Activated B cell treated with CpG ODN at 0.5 μM for 24 hours (primary cell): ENCODE data around the gene ERC2. TPM values are rescaled to one million over a fixed set of nuclear protein-coding genes. Genes with fewer than 3 reads are reported as not detected.

Experiments used
- ATAC-seq: fragments of 200-7000 bp; cut with Tn5 transposase; one replicate; pipeline ENCODE4 v1.10.0; 2021; ENCODE audit warnings: low read depth, mild to moderate bottlenecking, moderate library complexity
- CTCF ChIA-PET: fragments of 350-600 bp; sonication (Branson Sonifier 250); formaldehyde crosslinking; loops from one replicate; lab custom pipeline; 2021; ENCODE audit warnings: antibody characterized with exemption; lab: Charles Lee
- POLR2A ChIA-PET: fragments of 350-600 bp; sonication (Branson Sonifier 250); formaldehyde crosslinking; loops from one replicate; lab custom pipeline; 2021; ENCODE audit warnings: antibody characterized with exemption; lab: Charles Lee
- DNase-seq: peaks from one replicate; pipeline ENCODE4 v3.0.0; 2022
- H3K27ac Mint-ChIP-seq: one replicate; pipeline ENCODE4 v1.8.0; 2020; ENCODE audit warnings: mixed read lengths
- H3K27me3 Mint-ChIP-seq: one replicate; pipeline ENCODE4 v1.8.0; 2021; ENCODE audit warnings: mixed read lengths
- H3K36me3 Mint-ChIP-seq: one replicate; pipeline ENCODE4 v1.8.0; 2021; ENCODE audit warnings: low read depth, mixed read lengths
- H3K4me1 Mint-ChIP-seq: one replicate; pipeline ENCODE4 v1.8.0; 2021; ENCODE audit warnings: mixed read lengths
- H3K4me3 Mint-ChIP-seq: one replicate; pipeline ENCODE4 v1.8.0; 2020; ENCODE audit warnings: mild to moderate bottlenecking, mixed read lengths
- H3K9me3 Mint-ChIP-seq: one replicate; pipeline ENCODE4 v1.8.0; 2020; ENCODE audit warnings: mixed read lengths
- intact Hi-C: fragments of 100-400 bp; cut with micrococcal nuclease; formaldehyde crosslinking; loops from one replicate; pipeline ENCODE4 v1.15.1; 2024
- total RNA-seq: library from RNA; stranded (reverse); gene quantifications from 2 replicates; pipeline ENCODE4 v1.2.3, GENCODE V29; 2022
- TF ChIP-seq, protein P1 (sequence below): fragments of 200-600 bp; IDR thresholded peaks from one replicate; pipeline ENCODE4 v1.8.0; 2022; ENCODE audit warnings: antibody characterized with exemption, mild to moderate bottlenecking

ERC2 gene
- total RNA-seq, 1 donor from 2014 or later, result not detected

DNA sequence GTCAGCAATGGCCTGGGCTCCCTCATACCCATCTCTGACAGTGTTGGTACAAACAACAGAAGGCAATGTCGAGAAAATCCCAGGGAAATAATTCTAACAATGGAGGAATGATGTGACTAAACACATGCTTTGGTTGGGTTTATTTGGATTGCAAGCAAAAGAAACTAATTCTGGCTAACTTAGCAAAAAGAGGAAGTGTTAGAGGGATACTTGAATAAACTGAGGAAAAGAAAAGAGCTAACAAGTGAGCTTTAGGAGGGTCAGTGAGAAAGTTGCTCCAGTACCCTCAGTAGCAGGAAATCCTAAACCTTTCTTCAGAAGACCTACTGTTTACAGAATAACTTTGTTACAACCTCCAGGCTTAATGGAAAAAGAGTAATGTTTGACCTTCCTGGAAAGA is 716.5 kb downstream of the ERC2 start:
- ATAC-seq, result no peak
- H3K4me1 Mint-ChIP-seq, result no peaks in the 10 kb centered on the region
- ChIA-PET POLR2A (no interaction called here), CTCF (no interaction called here)
- intact Hi-C loops, result no loop called here
- H3K36me3 Mint-ChIP-seq, result no peaks in the 10 kb centered on the region
- TF ChIP-seq, protein P1, sequence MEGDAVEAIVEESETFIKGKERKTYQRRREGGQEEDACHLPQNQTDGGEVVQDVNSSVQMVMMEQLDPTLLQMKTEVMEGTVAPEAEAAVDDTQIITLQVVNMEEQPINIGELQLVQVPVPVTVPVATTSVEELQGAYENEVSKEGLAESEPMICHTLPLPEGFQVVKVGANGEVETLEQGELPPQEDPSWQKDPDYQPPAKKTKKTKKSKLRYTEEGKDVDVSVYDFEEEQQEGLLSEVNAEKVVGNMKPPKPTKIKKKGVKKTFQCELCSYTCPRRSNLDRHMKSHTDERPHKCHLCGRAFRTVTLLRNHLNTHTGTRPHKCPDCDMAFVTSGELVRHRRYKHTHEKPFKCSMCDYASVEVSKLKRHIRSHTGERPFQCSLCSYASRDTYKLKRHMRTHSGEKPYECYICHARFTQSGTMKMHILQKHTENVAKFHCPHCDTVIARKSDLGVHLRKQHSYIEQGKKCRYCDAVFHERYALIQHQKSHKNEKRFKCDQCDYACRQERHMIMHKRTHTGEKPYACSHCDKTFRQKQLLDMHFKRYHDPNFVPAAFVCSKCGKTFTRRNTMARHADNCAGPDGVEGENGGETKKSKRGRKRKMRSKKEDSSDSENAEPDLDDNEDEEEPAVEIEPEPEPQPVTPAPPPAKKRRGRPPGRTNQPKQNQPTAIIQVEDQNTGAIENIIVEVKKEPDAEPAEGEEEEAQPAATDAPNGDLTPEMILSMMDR, result no peak
- no peak for DNase-seq
- H3K27ac Mint-ChIP-seq, result no peak overlapping the region
- H3K27me3 Mint-ChIP-seq, result no peaks in the 10 kb centered on the region
- H3K4me3 Mint-ChIP-seq, result no peak overlapping the region
- no peaks in the 10 kb centered on the region for H3K9me3 Mint-ChIP-seq

DNA sequence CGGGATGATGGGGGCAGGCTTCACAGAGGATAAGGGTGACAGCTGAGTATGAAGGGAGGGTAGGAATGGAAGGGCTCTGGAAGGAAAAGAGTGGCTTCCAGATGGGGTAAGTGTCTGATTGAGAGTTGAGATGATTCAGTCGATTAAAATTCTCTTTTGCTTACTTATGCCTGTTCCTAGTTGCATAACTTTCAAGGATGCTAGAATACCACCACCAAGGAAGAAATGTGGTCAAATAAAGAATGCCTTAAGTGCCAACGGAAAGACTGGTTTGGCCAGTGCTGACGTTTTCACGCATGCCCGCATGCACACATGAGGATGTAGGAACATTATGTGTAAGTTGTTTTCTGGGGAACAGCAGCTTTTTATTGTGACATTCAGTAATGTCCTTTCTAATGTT is 717.7 kb downstream of the ERC2 start:
- no peak overlapping the region for H3K27ac Mint-ChIP-seq
- CTCF ChIA-PET, result no interaction called here

DNA sequence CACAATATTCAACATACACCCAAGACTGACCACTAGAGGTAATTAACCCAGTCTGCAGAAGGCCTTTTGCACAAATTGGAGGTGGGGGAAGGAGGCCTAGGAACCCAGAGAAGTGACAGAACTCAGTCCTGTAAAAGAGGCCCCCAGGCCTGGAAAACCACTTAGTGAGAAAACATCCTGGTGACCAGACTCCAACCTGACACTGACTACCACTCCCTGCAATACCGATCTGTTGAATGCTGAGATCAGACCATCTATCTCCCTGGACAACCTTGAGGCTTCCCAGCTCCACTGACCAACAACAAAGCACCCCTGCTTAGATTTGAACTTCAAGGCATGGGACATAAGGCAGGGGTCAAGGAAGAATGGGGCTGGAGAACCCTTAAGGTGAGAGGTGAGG is 719.2 kb downstream of the ERC2 start:
- no peak for DNase-seq
- ChIA-PET CTCF (no interaction called here), POLR2A (no interaction called here)
- H3K4me3 Mint-ChIP-seq, result no peak overlapping the region
- no peaks in the 10 kb centered on the region for H3K4me1 Mint-ChIP-seq
- TF ChIP-seq, protein P1, result no peak
- no peak overlapping the region for H3K27ac Mint-ChIP-seq
- H3K27me3 Mint-ChIP-seq, result no peaks in the 10 kb centered on the region
- no peaks in the 10 kb centered on the region for H3K36me3 Mint-ChIP-seq
- ATAC-seq, result no peak
- intact Hi-C loops, result loop anchor here (10.0 kb wide), 1 partner anchor 1814 kb away; no protein-coding TSS in a partner anchor
- no peaks in the 10 kb centered on the region for H3K9me3 Mint-ChIP-seq

More for the DNA sequence above, 717.7 kb downstream of the ERC2 start:
- TF ChIP-seq, protein P1, result no peak
- no peak overlapping the region for H3K4me3 Mint-ChIP-seq
- ATAC-seq (no peak), DNase-seq (no peak)
- no peaks in the 10 kb centered on the region for H3K36me3 Mint-ChIP-seq
- no peaks in the 10 kb centered on the region for H3K27me3 Mint-ChIP-seq
- intact Hi-C loops, result no loop called here
- H3K4me1 Mint-ChIP-seq, result no peaks in the 10 kb centered on the region
- POLR2A ChIA-PET, result no interaction called here
- H3K9me3 Mint-ChIP-seq, result no peaks in the 10 kb centered on the region

DNA sequence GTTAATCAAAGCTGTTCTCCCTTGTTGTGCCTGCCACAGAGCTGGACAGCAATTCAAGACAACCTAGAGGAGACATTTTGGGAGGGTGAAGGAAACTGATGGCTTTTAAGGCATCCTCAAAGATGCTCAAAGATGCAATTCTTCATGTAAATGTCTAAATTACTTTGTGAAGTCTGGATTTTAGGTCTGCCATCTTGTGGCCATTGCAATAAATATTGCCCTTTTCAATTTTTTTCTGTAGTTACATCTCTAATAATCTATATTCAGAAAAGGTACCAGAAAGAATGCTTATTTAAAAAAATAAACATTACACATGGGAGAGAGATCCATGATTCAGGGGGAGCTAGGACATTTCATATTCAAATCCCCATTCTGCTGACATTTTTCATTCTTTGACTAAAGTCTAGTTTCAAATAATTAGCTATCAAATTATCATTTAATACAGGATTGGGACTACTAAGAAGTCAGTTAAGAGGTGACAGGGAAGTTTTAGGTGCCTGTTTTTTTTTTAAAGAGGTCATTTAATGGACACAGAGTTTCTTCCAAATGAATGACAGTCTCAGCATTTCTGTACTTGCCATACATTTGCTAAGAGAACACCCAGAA is 721.4 kb downstream of the ERC2 start:
- POLR2A ChIA-PET, result no interaction called here
- Mint-ChIP-seq H3K27ac (no peak overlapping the region), H3K4me1 (no peaks in the 10 kb centered on the region), H3K9me3 (no peaks in the 10 kb centered on the region), H3K27me3 (no peaks in the 10 kb centered on the region), H3K4me3 (no peak overlapping the region), H3K36me3 (no peaks in the 10 kb centered on the region)
- TF ChIP-seq, protein P1, result no peak
- DNase-seq, result no peak
- ATAC-seq, result no peak
- intact Hi-C loops, result loop anchor here (2.0 to 10.0 kb wide), 2 partner anchors 262 to 1812 kb away; no protein-coding TSS in a partner anchor
- CTCF ChIA-PET, result no interaction called here

DNA sequence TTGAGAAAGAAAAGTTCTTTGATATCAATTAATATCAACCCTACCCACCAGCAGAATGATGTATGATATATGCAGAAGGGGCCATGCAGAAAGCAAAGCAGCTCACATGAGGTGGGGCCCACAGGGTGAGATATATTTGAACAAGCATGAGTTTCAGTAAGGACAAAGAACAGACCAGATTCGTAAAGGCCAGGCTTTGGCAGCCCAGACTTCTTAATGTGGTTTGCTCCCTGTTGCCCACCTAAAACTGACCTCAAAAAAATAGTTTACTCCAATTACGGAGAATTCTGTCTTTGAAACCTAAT is 725.5 kb downstream of the ERC2 start:
- ChIA-PET POLR2A (no interaction called here), CTCF (no interaction called here)
- no peak overlapping the region for H3K27ac Mint-ChIP-seq
- H3K4me3 Mint-ChIP-seq, result no peak overlapping the region
- TF ChIP-seq, protein P1, result no peak
- no peaks in the 10 kb centered on the region for H3K27me3 Mint-ChIP-seq
- intact Hi-C loops, result loop anchor here (10.0 kb wide), 1 partner anchor 1808 kb away; no protein-coding TSS in a partner anchor
- no peaks in the 10 kb centered on the region for H3K9me3 Mint-ChIP-seq
- H3K36me3 Mint-ChIP-seq, result no peaks in the 10 kb centered on the region
- H3K4me1 Mint-ChIP-seq, result no peaks in the 10 kb centered on the region
- ATAC-seq (no peak), DNase-seq (no peak)
